ENCODE measurements around the gene SMCO1.

- TF ChIP-seq, protein P1, sequence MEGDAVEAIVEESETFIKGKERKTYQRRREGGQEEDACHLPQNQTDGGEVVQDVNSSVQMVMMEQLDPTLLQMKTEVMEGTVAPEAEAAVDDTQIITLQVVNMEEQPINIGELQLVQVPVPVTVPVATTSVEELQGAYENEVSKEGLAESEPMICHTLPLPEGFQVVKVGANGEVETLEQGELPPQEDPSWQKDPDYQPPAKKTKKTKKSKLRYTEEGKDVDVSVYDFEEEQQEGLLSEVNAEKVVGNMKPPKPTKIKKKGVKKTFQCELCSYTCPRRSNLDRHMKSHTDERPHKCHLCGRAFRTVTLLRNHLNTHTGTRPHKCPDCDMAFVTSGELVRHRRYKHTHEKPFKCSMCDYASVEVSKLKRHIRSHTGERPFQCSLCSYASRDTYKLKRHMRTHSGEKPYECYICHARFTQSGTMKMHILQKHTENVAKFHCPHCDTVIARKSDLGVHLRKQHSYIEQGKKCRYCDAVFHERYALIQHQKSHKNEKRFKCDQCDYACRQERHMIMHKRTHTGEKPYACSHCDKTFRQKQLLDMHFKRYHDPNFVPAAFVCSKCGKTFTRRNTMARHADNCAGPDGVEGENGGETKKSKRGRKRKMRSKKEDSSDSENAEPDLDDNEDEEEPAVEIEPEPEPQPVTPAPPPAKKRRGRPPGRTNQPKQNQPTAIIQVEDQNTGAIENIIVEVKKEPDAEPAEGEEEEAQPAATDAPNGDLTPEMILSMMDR (IDR thresholded peaks at IDR 0.05) = peak in 5 of 6 experiments; percentile 21 to 62 (median 31)
- TF ChIP-seq POLR2A (IDR thresholded peaks at IDR 0.05) = no peak
These were observed 28.9 kb downstream of the SMCO1 start for GRCh38 chr3:196486263-196486662.

Measured in esophagus squamous epithelium (tissue), 4 donors.